GM21367 (cell line): ENCODE measurements around the gene XRCC4.
"Not testable (repeated sequence)": the region's sequence is repeated elsewhere in the genome, so short reads cannot be mapped to it uniquely, and the experiment has no call there.

Experiments
- ATAC-seq: cut with Tn5 transposase; IDR thresholded peaks from one replicate; pipeline ENCODE4 v1.9.1; 2021; ENCODE audit not compliant: unreplicated experiment

Gene XRCC4

GRCh38 chr5:83107692-83108420 is 30.5 kb downstream of the XRCC4 start:
- ATAC-seq: no peak

- no peak for ATAC-seq
Measured at GRCh38 chr5:83109380-83109779, 32.0 kb downstream of the XRCC4 start.

GRCh38 chr5:83115816-83116215 is 38.5 kb downstream of the XRCC4 start:
- no peak for ATAC-seq

GRCh38 chr5:83118471-83118870 is 41.1 kb downstream of the XRCC4 start:
- ATAC-seq: no peak

GRCh38 chr5:83118976-83119375 is 41.6 kb downstream of the XRCC4 start:
- no peak for ATAC-seq

GRCh38 chr5:83124593-83124992 is 47.2 kb downstream of the XRCC4 start:
- no peak for ATAC-seq

GRCh38 chr5:83125560-83125959 is 48.2 kb downstream of the XRCC4 start:
- ATAC-seq: no peak

GRCh38 chr5:83126501-83126900 is 49.2 kb downstream of the XRCC4 start:
- no peak for ATAC-seq

GRCh38 chr5:83133797-83134196 is 56.5 kb downstream of the XRCC4 start:
- ATAC-seq: no peak

- no peak for ATAC-seq
Measured at GRCh38 chr5:83142526-83142925, 65.2 kb downstream of the XRCC4 start.

- no peak for ATAC-seq
Measured at GRCh38 chr5:83145241-83145640, 67.9 kb downstream of the XRCC4 start.

- no peak for ATAC-seq
Measured at GRCh38 chr5:83145882-83146331, 68.6 kb downstream of the XRCC4 start.

- ATAC-seq: no peak
Measured at GRCh38 chr5:83146441-83146840, 69.1 kb downstream of the XRCC4 start.

- no peak for ATAC-seq
Measured at GRCh38 chr5:83147593-83147992, 70.2 kb downstream of the XRCC4 start.

GRCh38 chr5:83148370-83148769 is 71.0 kb downstream of the XRCC4 start:
- ATAC-seq: no peak

GRCh38 chr5:83149671-83150070 is 72.3 kb downstream of the XRCC4 start:
- no peak for ATAC-seq

GRCh38 chr5:83151821-83152220 is 74.5 kb downstream of the XRCC4 start:
- no peak for ATAC-seq

GRCh38 chr5:83152996-83153395 is 75.6 kb downstream of the XRCC4 start:
- not testable (repeated sequence) for ATAC-seq

- no peak for ATAC-seq
Measured at GRCh38 chr5:83156001-83156400, 78.7 kb downstream of the XRCC4 start.

GRCh38 chr5:83157163-83157562 is 79.8 kb downstream of the XRCC4 start:
- ATAC-seq: no peak

GRCh38 chr5:83162601-83163000 is 85.3 kb downstream of the XRCC4 start:
- ATAC-seq: no peak

GRCh38 chr5:83167538-83167937 is 90.2 kb downstream of the XRCC4 start:
- no peak for ATAC-seq
